H1 (cell line): Measurements from ENCODE around the gene ITFG2. TPM values are rescaled to one million over a fixed set of nuclear protein-coding genes. Genes with fewer than 3 reads are reported as not detected.

Experiments used
- CBX5 ChIP-seq: fragments of 300-800, 300-1000 bp; sonication (generic); IDR thresholded peaks from 2 replicates; pipeline ENCODE4 v1.7.1; 2016; ENCODE audit warnings: antibody characterized with exemption, low read length, low read depth
- CHD7 ChIP-seq: fragments of 300-600 bp; sonication (generic); IDR thresholded peaks from 2 replicates; pipeline ENCODE4 v1.7.1; 2012; ENCODE audit warnings: low read length, moderate library complexity, mild to moderate bottlenecking, inconsistent platforms; ENCODE audit not compliant: insufficient replicate concordance
- polyA plus RNA-seq, 7 experiments: library from polyadenylated mRNA; depleted of rRNA in 3 of 7; stranded (reverse) in 5 of 7; unstranded in 2 of 7; fragments of >200 nt in 5 of 7; fragments of 200-250 nt in 2 of 7; gene quantifications; 1 replicate in 5 of 7; 2 replicates in 1 of 7; 4 replicates in 1 of 7; pipeline versions ENCODE4 v1.2.1 to v1.2.3, GENCODE V29; 2011 to 2013; ENCODE audit warnings: missing spikeins in 2 of 7, mixed read lengths in 2 of 7
- total RNA-seq: library from RNA; stranded (reverse); fragmentation: NEBNext Ultra II Directional; extraction: Animal tissue kit (Norgen Biotek cat#: 25700); gene quantifications from 2 replicates; pipeline ENCODE4 v1.2.1, GENCODE V29; 2021

Gene ITFG2
- total and polyA plus RNA-seq, 2 of the 8 experiments (the other 6 are each of a cell fraction or from before 2014, with no cell fraction given): 15.0 to 22.9 TPM

- no peak for TF ChIP-seq CHD7
- TF ChIP-seq CBX5: no peak
Measured at GRCh38 chr12:2855546-2855945, 43.1 kb downstream of the ITFG2 start (continued).
